ENCODE results near the gene EIPR1. TPM values are rescaled to one million over a fixed set of nuclear protein-coding genes. Genes with fewer than 3 reads are reported as not detected.
A peak's percentile ranks its signal among the peaks of the same experiment; 100 is the strongest.

Gene EIPR1
- polyA plus RNA-seq, 1 donor (not counting 4 experiments of a cell fraction or from before 2014, with no cell fraction given) = 44.3 TPM

DNA sequence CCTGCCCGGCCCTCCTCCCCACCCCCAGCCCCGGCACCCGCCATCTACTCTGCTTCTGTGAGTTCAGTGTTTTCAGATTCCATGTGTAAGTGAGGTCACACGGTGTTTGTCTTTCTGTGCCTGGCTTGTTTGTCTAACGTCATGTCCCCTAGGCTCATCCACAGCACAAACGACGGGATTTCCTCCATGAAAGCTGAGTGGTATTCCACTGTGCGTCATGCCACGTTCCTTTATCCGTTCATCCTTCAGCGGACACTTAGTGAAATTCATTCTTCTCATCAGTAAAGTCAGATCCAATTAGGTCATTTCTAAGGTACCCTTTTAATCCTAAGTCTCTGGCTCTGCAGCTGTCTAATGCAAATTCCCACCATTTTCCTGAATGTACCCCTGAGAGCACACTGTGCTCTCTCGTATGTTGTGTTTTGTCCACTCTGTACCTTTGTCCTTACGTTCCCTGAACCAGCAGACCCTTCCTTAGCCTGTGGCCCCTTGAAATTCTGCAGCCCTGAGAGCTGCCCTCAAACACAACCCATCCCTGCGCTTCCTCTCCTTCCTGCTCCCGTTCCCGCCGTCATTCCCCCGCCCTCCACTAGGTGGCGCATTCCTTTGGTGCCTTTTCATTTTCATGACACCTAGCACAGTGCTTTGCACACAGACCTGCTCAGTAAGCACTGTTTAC, 46.0 kb upstream of the EIPR1 start:
- H3K9me3 ChIP-seq (ENCODE audit: control insufficient read depth, low read depth, low read length) = no peaks in the 10 kb centered on the region
- DNase-seq (ENCODE audit: low read depth, low spot score) (peak; percentile 33), FAIRE-seq (no peak)
- H3K9ac ChIP-seq (ENCODE audit: control insufficient read depth, extremely low read depth, insufficient read depth, low read length) = no peak overlapping the region
- no peak overlapping the region for H3K4me3 ChIP-seq (ENCODE audit: control insufficient read depth in 2 of 3, extremely low read depth in 1 of 3, insufficient read depth in 2 of 3, low read depth in 1 of 3, low read length in 3 of 3)
- dilution Hi-C loops (cut with MboI; ENCODE audit: extremely low pct_ligation_motif_present, low sequenced_read_pairs) = no loop called here
- no peaks in the 10 kb centered on the region for H4K20me1 ChIP-seq (ENCODE audit: control insufficient read depth, extremely low read depth, insufficient read depth, low read length)
- H3K27me3 ChIP-seq (ENCODE audit: control insufficient read depth, extremely low read depth, insufficient read depth, low read length) = no peaks in the 10 kb centered on the region
- no peak overlapping the region for H2AFZ ChIP-seq (ENCODE audit: control insufficient read depth, low read length)
- peaks cover 3% of the 10 kb centered on the region for H3K79me2 ChIP-seq (ENCODE audit: control insufficient read depth, insufficient read depth, low read length)
- H3K36me3 ChIP-seq (ENCODE audit: control insufficient read depth in 2 of 2, extremely low read depth in 1 of 2, insufficient read depth in 2 of 2, low read length in 2 of 2) = peaks cover 31 to 40% of the 10 kb centered on the region in 2 experiments
- no peaks in the 10 kb centered on the region for H3K4me1 ChIP-seq (ENCODE audit: control insufficient read depth, extremely low read depth, insufficient read depth, low read length)
- H3K27ac ChIP-seq (ENCODE audit: control insufficient read depth, insufficient read depth, low read length) = no peak overlapping the region
- TF ChIP-seq, protein P1, sequence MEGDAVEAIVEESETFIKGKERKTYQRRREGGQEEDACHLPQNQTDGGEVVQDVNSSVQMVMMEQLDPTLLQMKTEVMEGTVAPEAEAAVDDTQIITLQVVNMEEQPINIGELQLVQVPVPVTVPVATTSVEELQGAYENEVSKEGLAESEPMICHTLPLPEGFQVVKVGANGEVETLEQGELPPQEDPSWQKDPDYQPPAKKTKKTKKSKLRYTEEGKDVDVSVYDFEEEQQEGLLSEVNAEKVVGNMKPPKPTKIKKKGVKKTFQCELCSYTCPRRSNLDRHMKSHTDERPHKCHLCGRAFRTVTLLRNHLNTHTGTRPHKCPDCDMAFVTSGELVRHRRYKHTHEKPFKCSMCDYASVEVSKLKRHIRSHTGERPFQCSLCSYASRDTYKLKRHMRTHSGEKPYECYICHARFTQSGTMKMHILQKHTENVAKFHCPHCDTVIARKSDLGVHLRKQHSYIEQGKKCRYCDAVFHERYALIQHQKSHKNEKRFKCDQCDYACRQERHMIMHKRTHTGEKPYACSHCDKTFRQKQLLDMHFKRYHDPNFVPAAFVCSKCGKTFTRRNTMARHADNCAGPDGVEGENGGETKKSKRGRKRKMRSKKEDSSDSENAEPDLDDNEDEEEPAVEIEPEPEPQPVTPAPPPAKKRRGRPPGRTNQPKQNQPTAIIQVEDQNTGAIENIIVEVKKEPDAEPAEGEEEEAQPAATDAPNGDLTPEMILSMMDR (optimal IDR thresholded peaks at IDR 0.05 in 1 of 3, IDR thresholded peaks at IDR 0.05 in 1 of 3, conservative IDR thresholded peaks at IDR 0.05 in 1 of 3; ENCODE audit: extremely low read depth in 1 of 3, insufficient read depth in 2 of 3, low read length in 3 of 3) = peak; percentile 93 to 100 (median 97)
- no peak for TF ChIP-seq EZH2 (IDR thresholded peaks at IDR 0.05; ENCODE audit: low read length)
- H3K4me2 ChIP-seq (ENCODE audit: control insufficient read depth, extremely low read depth, insufficient read depth, low read depth, low read length) = no peak overlapping the region
- H3K9me1 ChIP-seq (ENCODE audit: control insufficient read depth, extremely low read depth, insufficient read depth, low read length) = no peaks in the 10 kb centered on the region

DNA sequence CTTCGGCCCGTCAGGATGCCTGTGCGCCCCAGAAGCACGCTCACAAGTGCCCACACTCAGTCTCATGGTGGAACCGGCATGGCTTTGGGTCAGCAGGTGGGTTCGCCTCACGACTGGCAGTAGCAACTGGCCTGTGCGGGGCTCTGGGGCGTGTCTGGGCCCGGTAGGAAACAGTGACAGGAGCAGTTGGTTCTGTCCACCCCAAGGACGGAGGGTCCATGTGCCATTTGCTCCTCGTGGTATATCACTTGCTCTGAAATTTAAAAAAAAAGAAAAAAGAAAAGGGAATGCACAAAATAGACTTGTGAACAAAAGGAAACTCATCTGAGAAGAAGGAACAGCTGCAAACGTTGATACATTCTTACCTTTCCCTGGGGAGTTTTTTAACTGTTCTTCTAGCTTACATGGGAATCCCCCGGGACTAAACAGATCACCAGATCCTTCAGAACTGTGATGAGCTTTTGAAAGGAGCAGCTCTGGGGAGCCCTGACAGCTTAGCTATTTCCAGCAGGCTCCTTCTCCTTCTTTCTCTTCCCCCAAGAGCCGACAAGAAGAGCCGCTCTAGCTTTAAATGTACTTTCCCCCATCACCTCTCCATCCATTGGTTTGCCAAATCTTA, 44.7 kb upstream of the EIPR1 start:
- TF ChIP-seq EZH2 (IDR thresholded peaks at IDR 0.05; ENCODE audit: low read length) = no peak
- TF ChIP-seq, protein P1 (optimal IDR thresholded peaks at IDR 0.05 in 1 of 3, IDR thresholded peaks at IDR 0.05 in 1 of 3, conservative IDR thresholded peaks at IDR 0.05 in 1 of 3; ENCODE audit: extremely low read depth in 1 of 3, insufficient read depth in 2 of 3, low read length in 3 of 3) = no peak
- dilution Hi-C loops (cut with MboI; ENCODE audit: extremely low pct_ligation_motif_present, low sequenced_read_pairs) = no loop called here
- H3K9me1 ChIP-seq (ENCODE audit: control insufficient read depth, extremely low read depth, insufficient read depth, low read length) = no peaks in the 10 kb centered on the region
- H3K4me2 ChIP-seq (ENCODE audit: control insufficient read depth, extremely low read depth, insufficient read depth, low read depth, low read length) = no peak overlapping the region
- no peak overlapping the region for H3K9ac ChIP-seq (ENCODE audit: control insufficient read depth, extremely low read depth, insufficient read depth, low read length)
- DNase-seq (ENCODE audit: low read depth, low spot score) = no peak
- peaks cover 3% of the 10 kb centered on the region for H3K79me2 ChIP-seq (ENCODE audit: control insufficient read depth, insufficient read depth, low read length)
- no peaks in the 10 kb centered on the region for H3K4me1 ChIP-seq (ENCODE audit: control insufficient read depth, extremely low read depth, insufficient read depth, low read length)
- H3K36me3 ChIP-seq (ENCODE audit: control insufficient read depth in 2 of 2, extremely low read depth in 1 of 2, insufficient read depth in 2 of 2, low read length in 2 of 2) = peaks cover 32 to 43% of the 10 kb centered on the region in 2 experiments
- no peaks in the 10 kb centered on the region for H3K9me3 ChIP-seq (ENCODE audit: control insufficient read depth, low read depth, low read length)
- H3K27me3 ChIP-seq (ENCODE audit: control insufficient read depth, extremely low read depth, insufficient read depth, low read length) = no peaks in the 10 kb centered on the region
- no peak overlapping the region for H2AFZ ChIP-seq (ENCODE audit: control insufficient read depth, low read length)
- FAIRE-seq = no peak
- H3K27ac ChIP-seq (ENCODE audit: control insufficient read depth, insufficient read depth, low read length) = no peak overlapping the region
- H4K20me1 ChIP-seq (ENCODE audit: control insufficient read depth, extremely low read depth, insufficient read depth, low read length) = no peaks in the 10 kb centered on the region
- no peak overlapping the region for H3K4me3 ChIP-seq (ENCODE audit: control insufficient read depth in 2 of 3, extremely low read depth in 1 of 3, insufficient read depth in 2 of 3, low read depth in 1 of 3, low read length in 3 of 3)
